GM19043 (cell line): ENCODE measurements around the gene SIK1.
"Not testable (repeated sequence)": the region's sequence is repeated elsewhere in the genome, so short reads cannot be mapped to it uniquely, and the experiment has no call there.

Source experiments
- ATAC-seq: cut with Tn5 transposase; IDR thresholded peaks from one replicate; pipeline ENCODE4 v1.9.1; 2021; ENCODE audit warnings: low read depth; ENCODE audit not compliant: unreplicated experiment

SIK1 gene

GRCh38 chr21:43440835-43441727 is 14.2 kb upstream of the SIK1 start:
- not testable (repeated sequence) for ATAC-seq

GRCh38 chr21:43439316-43440075 is 12.6 kb upstream of the SIK1 start:
- ATAC-seq = not testable (repeated sequence)

GRCh38 chr21:43436272-43436671 is 9.3 kb upstream of the SIK1 start:
- ATAC-seq = not testable (repeated sequence)

GRCh38 chr21:43433340-43434136 is 6.6 kb upstream of the SIK1 start:
- not testable (repeated sequence) for ATAC-seq

GRCh38 chr21:43430830-43431416 is 4.0 kb upstream of the SIK1 start:
- ATAC-seq = not testable (repeated sequence)

GRCh38 chr21:43428964-43429363 is 2.0 kb upstream of the SIK1 start:
- ATAC-seq = not testable (repeated sequence)

- peak; percentile 79 for ATAC-seq
Observed at GRCh38 chr21:43427242-43427559, 270 bp upstream of the SIK1 start.

- not testable (repeated sequence) for ATAC-seq
Observed at GRCh38 chr21:43426004-43426403, 927 bp downstream of the SIK1 start.

- ATAC-seq = not testable (repeated sequence)
Observed at GRCh38 chr21:43419475-43419874, 7.5 kb downstream of the SIK1 start.

GRCh38 chr21:43414576-43414975 is 12.4 kb downstream of the SIK1 start:
- not testable (repeated sequence) for ATAC-seq

- ATAC-seq = not testable (repeated sequence)
Observed at GRCh38 chr21:43412020-43412788, 14.7 kb downstream of the SIK1 start.

- peak; percentile 59 for ATAC-seq
Observed at GRCh38 chr21:43410456-43411068, 16.4 kb downstream of the SIK1 start.

GRCh38 chr21:43407139-43407538 is 19.8 kb downstream of the SIK1 start:
- ATAC-seq = not testable (repeated sequence)

GRCh38 chr21:43404450-43404849 is 22.5 kb downstream of the SIK1 start:
- not testable (repeated sequence) for ATAC-seq

GRCh38 chr21:43403651-43404430 is 23.1 kb downstream of the SIK1 start:
- not testable (repeated sequence) for ATAC-seq

- ATAC-seq = not testable (repeated sequence)
Observed at GRCh38 chr21:43401125-43401524, 25.8 kb downstream of the SIK1 start.

GRCh38 chr21:43399595-43400015 is 27.3 kb downstream of the SIK1 start:
- ATAC-seq = not testable (repeated sequence)

GRCh38 chr21:43399136-43399535 is 27.8 kb downstream of the SIK1 start:
- ATAC-seq = not testable (repeated sequence)
